ENCODE results near the gene RHOT2. TPM values are rescaled to one million over a fixed set of nuclear protein-coding genes. Genes with fewer than 3 reads are reported as not detected.

RHOT2 gene
- total and polyA plus RNA-seq, 9 donors, result 11.6 to 100 (median 80.6) TPM

DNA sequence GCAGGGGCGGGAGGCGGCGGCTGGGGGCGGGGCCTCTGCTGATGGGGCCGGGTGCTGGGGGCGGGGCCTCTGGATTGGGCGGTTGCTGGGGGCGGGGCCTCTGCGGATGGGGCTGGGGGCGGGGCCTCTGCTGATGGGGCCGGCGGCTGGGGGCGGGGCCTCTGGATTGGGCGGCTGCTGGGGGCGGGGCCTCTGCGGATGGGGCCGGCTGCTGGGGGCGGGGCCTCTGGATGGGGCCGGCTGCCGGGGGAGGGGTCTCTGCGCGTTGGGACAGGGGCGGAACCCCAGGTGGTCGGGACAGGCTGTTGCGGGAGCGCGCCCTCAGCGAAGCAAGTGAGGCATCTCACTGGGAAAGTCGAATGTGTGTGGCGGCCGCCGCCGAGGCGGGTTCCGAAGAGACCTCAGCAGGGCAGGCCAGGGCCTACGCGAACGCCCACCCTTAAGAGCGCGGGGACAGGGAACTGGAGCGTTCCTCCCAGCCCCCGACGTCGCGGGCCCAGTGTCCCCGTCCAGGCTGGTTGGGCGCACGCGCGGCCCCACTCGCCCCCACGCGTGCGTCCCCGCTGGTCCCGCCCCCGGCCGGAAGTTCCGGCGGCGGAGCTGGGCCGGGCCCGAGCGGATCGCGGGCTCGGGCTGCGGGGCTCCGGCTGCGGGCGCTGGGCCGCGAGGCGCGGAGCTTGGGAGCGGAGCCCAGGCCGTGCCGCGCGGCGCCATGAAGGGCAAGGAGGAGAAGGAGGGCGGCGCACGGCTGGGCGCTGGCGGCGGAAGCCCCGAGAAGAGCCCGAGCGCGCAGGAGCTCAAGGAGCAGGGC is 12.1 kb downstream of the RHOT2 start, which contains the start of gene STUB1:
Gene STUB1, plus strand, starts transcription at position 597 of the 811 bp plus-strand sequence. Its CDS starts 116 bp downstream, at position 713.
- WGBS, 3 donors, result 0 to 1% (median 1%) methylated on average over 17 to 91 of the region's 91 CpGs
- peaks cover 29% of the 10 kb centered on the region for H3K4me1 ChIP-seq (ENCODE audit: insufficient read depth)
- intact Hi-C loops (cut with DNase I), result no loop called here

GRCh38 chr16:680625-680945 is 12.7 kb downstream of the RHOT2 start:
- TF ChIP-seq EP300 (IDR thresholded peaks at IDR 0.05), result no peak
- TF ChIP-seq POLR2A (IDR thresholded peaks at IDR 0.05), result no peak
- TF ChIP-seq, protein P1, sequence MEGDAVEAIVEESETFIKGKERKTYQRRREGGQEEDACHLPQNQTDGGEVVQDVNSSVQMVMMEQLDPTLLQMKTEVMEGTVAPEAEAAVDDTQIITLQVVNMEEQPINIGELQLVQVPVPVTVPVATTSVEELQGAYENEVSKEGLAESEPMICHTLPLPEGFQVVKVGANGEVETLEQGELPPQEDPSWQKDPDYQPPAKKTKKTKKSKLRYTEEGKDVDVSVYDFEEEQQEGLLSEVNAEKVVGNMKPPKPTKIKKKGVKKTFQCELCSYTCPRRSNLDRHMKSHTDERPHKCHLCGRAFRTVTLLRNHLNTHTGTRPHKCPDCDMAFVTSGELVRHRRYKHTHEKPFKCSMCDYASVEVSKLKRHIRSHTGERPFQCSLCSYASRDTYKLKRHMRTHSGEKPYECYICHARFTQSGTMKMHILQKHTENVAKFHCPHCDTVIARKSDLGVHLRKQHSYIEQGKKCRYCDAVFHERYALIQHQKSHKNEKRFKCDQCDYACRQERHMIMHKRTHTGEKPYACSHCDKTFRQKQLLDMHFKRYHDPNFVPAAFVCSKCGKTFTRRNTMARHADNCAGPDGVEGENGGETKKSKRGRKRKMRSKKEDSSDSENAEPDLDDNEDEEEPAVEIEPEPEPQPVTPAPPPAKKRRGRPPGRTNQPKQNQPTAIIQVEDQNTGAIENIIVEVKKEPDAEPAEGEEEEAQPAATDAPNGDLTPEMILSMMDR (IDR thresholded peaks at IDR 0.05), result no peak
- WGBS, 3 donors, result 0 to 3% (median 0%) methylated on average over 16 to 38 of the region's 38 CpGs
- Histone ChIP-seq H3K36me3 (no peaks in the 10 kb centered on the region), H3K27ac (peak overlapping the region; percentile 92 to 97), H3K4me3 (peak overlapping the region; percentile 57), H3K27me3 (no peaks in the 10 kb centered on the region), H3K9me3 (no peaks in the 10 kb centered on the region), H3K4me1 (ENCODE audit: insufficient read depth) (peaks cover 27% of the 10 kb centered on the region)
- intact Hi-C loops (cut with DNase I), result no loop called here
- DNase-seq, result peak in 1 of 5 donors; percentile 22

More for the DNA sequence above, 12.1 kb downstream of the RHOT2 start, which contains the start of gene STUB1:
- peak; percentile 89 to 94 (median 93) for DNase-seq
- Histone ChIP-seq H3K9me3 (no peaks in the 10 kb centered on the region), H3K4me3 (peak within 1 kb of the TSS; percentile 57), H3K36me3 (no peaks in the 10 kb centered on the region), H3K27ac (peak within 1 kb of the TSS; percentile 92 to 97), H3K27me3 (no peaks in the 10 kb centered on the region)
- TF ChIP-seq POLR2A (IDR thresholded peaks at IDR 0.05) (peak; percentile 61), EP300 (IDR thresholded peaks at IDR 0.05) (no peak)

GRCh38 chr16:680967-681745 is 13.2 kb downstream of the RHOT2 start:
- peak overlapping the region in 1 of 2 donors; percentile 97 for H3K27ac ChIP-seq
- TF ChIP-seq, protein P1 (IDR thresholded peaks at IDR 0.05), result no peak
- TF ChIP-seq POLR2A (IDR thresholded peaks at IDR 0.05) (no peak), EP300 (IDR thresholded peaks at IDR 0.05) (no peak)
- peak overlapping the region; percentile 57 for H3K4me3 ChIP-seq
- DNase-seq, result peak; percentile 58 to 76 (median 70)
- WGBS, 3 donors, result 40 to 47% (median 41%) methylated on average over 42 to 44 of the region's 44 CpGs
- no peaks in the 10 kb centered on the region for H3K9me3 ChIP-seq
- H3K27me3 ChIP-seq, result no peaks in the 10 kb centered on the region
- intact Hi-C loops (cut with DNase I), result no loop called here
- H3K4me1 ChIP-seq (ENCODE audit: insufficient read depth), result peaks cover 27% of the 10 kb centered on the region
- no peaks in the 10 kb centered on the region for H3K36me3 ChIP-seq

- intact Hi-C loops (cut with DNase I), result no loop called here
- Histone ChIP-seq H3K4me3 (no peak overlapping the region), H3K9me3 (no peaks in the 10 kb centered on the region), H3K4me1 (ENCODE audit: insufficient read depth) (peaks cover 27% of the 10 kb centered on the region), H3K36me3 (no peaks in the 10 kb centered on the region), H3K27me3 (no peaks in the 10 kb centered on the region), H3K27ac (no peak overlapping the region)
- TF ChIP-seq, protein P1 (IDR thresholded peaks at IDR 0.05), result no peak
- TF ChIP-seq POLR2A (IDR thresholded peaks at IDR 0.05), result no peak
- no peak for TF ChIP-seq EP300 (IDR thresholded peaks at IDR 0.05)
- 65 to 76% (median 66%) methylated on average over 28 of the region's 28 CpGs for WGBS, 3 donors
- DNase-seq, result peak; percentile 50 to 75 (median 68)
Measured at GRCh38 chr16:681746-682427, 14.0 kb downstream of the RHOT2 start.
